ENCODE data around the gene TMX2.

- TF ChIP-seq, protein P1, sequence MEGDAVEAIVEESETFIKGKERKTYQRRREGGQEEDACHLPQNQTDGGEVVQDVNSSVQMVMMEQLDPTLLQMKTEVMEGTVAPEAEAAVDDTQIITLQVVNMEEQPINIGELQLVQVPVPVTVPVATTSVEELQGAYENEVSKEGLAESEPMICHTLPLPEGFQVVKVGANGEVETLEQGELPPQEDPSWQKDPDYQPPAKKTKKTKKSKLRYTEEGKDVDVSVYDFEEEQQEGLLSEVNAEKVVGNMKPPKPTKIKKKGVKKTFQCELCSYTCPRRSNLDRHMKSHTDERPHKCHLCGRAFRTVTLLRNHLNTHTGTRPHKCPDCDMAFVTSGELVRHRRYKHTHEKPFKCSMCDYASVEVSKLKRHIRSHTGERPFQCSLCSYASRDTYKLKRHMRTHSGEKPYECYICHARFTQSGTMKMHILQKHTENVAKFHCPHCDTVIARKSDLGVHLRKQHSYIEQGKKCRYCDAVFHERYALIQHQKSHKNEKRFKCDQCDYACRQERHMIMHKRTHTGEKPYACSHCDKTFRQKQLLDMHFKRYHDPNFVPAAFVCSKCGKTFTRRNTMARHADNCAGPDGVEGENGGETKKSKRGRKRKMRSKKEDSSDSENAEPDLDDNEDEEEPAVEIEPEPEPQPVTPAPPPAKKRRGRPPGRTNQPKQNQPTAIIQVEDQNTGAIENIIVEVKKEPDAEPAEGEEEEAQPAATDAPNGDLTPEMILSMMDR (IDR thresholded peaks at IDR 0.05 in 8 of 11, conservative IDR thresholded peaks at IDR 0.05 in 3 of 11), result no peak
- no peak for TF ChIP-seq POLR2AphosphoS5 (IDR thresholded peaks at IDR 0.05)
Observed at GRCh38 chr11:57771365-57771764, 59.0 kb downstream of the TMX2 start.
